OCI-LY7 (cell line): ENCODE results near the gene DCPS. TPM values are rescaled to one million over a fixed set of nuclear protein-coding genes. Genes with fewer than 3 reads are reported as not detected.
A peak's percentile ranks its signal among the peaks of the same experiment; 100 is the strongest.

Source experiments
- BruUV-seq: library from RNA; stranded (reverse); fragments of 400-500 nt; replicated peaks from 2 replicates; lab custom pipeline; 2021; lab: Mats Ljungman, UMichigan
- CTCF ChIA-PET: fragments of 300-600 bp; sonication (Branson Sonifier 250); formaldehyde crosslinking; loops from one replicate; lab custom pipeline; 2022; ENCODE audit warnings: antibody characterized with exemption; ENCODE audit not compliant: unreplicated experiment; lab: Charles Lee
- POLR2A ChIA-PET: fragments of 300-600 bp; sonication (Branson Sonifier 250); formaldehyde crosslinking; loops from one replicate; lab custom pipeline; 2022; ENCODE audit warnings: antibody characterized with exemption; lab: Charles Lee
- DNase-seq: peaks from one replicate; pipeline ENCODE4 v3.0.0-alpha.2; 2015; ENCODE audit warnings: low spot score
- H2AFZ ChIP-seq: fragments of 200-600 bp; sonication (generic), shearing (Covaris generic); 2 replicates; pipeline ENCODE4 v1.6.1; 2014; ENCODE audit warnings: mild to moderate bottlenecking, antibody characterized with exemption, low read length, moderate library complexity
- H3K27ac ChIP-seq: fragments of 200-600 bp; sonication (generic); 2 replicates; pipeline ENCODE4 v1.5.1; 2014; ENCODE audit warnings: mixed run types, low read depth, mild to moderate bottlenecking, moderate library complexity, low read length, inconsistent platforms; ENCODE audit not compliant: poor library complexity, severe bottlenecking
- H3K36me3 ChIP-seq: fragments of 200-600 bp; sonication (generic); 2 replicates; pipeline ENCODE4 v1.6.1; 2014; ENCODE audit warnings: mild to moderate bottlenecking, antibody characterized with exemption, low read length, moderate library complexity, mixed read lengths; ENCODE audit not compliant: insufficient read depth
- H3K4me1 ChIP-seq: fragments of 200-600 bp; sonication (generic); 2 replicates; pipeline ENCODE4 v1.5.1; 2014; ENCODE audit warnings: mild to moderate bottlenecking, low read length; ENCODE audit not compliant: insufficient read depth, poor library complexity, severe bottlenecking
- H3K4me2 ChIP-seq: fragments of 200-600 bp; sonication (generic); 2 replicates; pipeline ENCODE4 v1.6.1; 2014; ENCODE audit warnings: mild to moderate bottlenecking, low read length
- H3K4me3 ChIP-seq: fragments of 200-600 bp; sonication (generic); 2 replicates; pipeline ENCODE4 v1.5.1; 2014; ENCODE audit warnings: mild to moderate bottlenecking, low read depth, low read length; ENCODE audit not compliant: poor library complexity, severe bottlenecking
- H3K79me2 ChIP-seq: fragments of 200-600 bp; sonication (generic); 2 replicates; pipeline ENCODE4 v1.6.1; 2016; ENCODE audit warnings: low read depth, mild to moderate bottlenecking, low read length, moderate library complexity, mixed read lengths; ENCODE audit not compliant: insufficient read depth
- H3K9me2 ChIP-seq: fragments of 200-600 bp; sonication (generic); 2 replicates; pipeline ENCODE4 v1.6.1; 2016; ENCODE audit warnings: mild to moderate bottlenecking, low read length, mixed read lengths; ENCODE audit not compliant: insufficient read depth
- H3K9me3 ChIP-seq: fragments of 200-600 bp; sonication (generic); 2 replicates; pipeline ENCODE4 v1.6.1; 2014; ENCODE audit warnings: mild to moderate bottlenecking, mixed run types, low read length, mixed read lengths
- H4K20me1 ChIP-seq: fragments of 200-600 bp; sonication (generic); 2 replicates; pipeline ENCODE4 v1.6.1; 2014; ENCODE audit warnings: mild to moderate bottlenecking, antibody characterized with exemption, low read length, moderate library complexity, mixed read lengths; ENCODE audit not compliant: insufficient read depth
- EZH2phosphoT487 ChIP-seq: fragments of 200-600 bp; sonication (generic); IDR thresholded peaks from 2 replicates; pipeline ENCODE4 v1.6.1; 2018; ENCODE audit warnings: low read depth, borderline replicate concordance, mild to moderate bottlenecking, mixed run types, antibody characterized with exemption, low read length, moderate library complexity, mixed read lengths
- intact Hi-C: fragments of 100-400 bp; cut with micrococcal nuclease; formaldehyde crosslinking; loops from one replicate; pipeline ENCODE4 v1.10.0; 2022; ENCODE audit not compliant: unreplicated experiment
- total RNA-seq, 2 experiments: library from RNA; depleted of rRNA in 1 of 2; stranded (reverse); fragments of >200 nt in 1 of 2; shearing (Covaris generic) in 1 of 2; gene quantifications; 2 replicates each; pipeline ENCODE4 v1.2.3, GENCODE V29; 2014 to 2022
- TF ChIP-seq, protein P1 (sequence below): fragments of 200-600 bp; sonication (generic); conservative IDR thresholded peaks from 2 replicates; pipeline ENCODE4 v1.5.1; 2014; ENCODE audit warnings: mild to moderate bottlenecking, antibody characterized with exemption, low read length, moderate library complexity, mixed read lengths

Gene DCPS
- total RNA-seq, 2 experiments from 2014 or later: 30.4 to 36.5 TPM

DNA sequence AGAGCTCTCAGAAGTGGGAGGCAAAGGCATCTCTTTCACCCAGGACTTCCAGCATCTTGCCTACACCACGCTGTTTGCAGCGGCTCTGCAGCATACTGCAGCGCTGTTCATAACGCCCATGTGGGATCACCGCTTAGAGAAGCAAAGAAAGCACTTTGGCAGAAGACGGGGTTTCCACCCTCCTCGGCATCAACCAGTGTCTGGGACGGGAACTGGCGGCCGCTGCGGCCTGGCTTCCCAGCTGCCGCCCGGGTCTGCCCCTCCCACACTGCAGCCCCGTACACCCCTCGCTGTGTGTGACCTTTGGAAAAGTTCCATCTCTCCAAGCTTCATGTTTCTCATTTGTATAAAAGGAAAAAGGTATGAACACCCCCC is 21.5 kb upstream of the DCPS start:
- peaks cover 13% of the 10 kb centered on the region; the same call in 1 of the 2 replicates for H3K36me3 ChIP-seq
- peak overlapping the region; percentile 91 for H3K4me2 ChIP-seq
- no peak for TF ChIP-seq EZH2phosphoT487
- TF ChIP-seq, protein P1, sequence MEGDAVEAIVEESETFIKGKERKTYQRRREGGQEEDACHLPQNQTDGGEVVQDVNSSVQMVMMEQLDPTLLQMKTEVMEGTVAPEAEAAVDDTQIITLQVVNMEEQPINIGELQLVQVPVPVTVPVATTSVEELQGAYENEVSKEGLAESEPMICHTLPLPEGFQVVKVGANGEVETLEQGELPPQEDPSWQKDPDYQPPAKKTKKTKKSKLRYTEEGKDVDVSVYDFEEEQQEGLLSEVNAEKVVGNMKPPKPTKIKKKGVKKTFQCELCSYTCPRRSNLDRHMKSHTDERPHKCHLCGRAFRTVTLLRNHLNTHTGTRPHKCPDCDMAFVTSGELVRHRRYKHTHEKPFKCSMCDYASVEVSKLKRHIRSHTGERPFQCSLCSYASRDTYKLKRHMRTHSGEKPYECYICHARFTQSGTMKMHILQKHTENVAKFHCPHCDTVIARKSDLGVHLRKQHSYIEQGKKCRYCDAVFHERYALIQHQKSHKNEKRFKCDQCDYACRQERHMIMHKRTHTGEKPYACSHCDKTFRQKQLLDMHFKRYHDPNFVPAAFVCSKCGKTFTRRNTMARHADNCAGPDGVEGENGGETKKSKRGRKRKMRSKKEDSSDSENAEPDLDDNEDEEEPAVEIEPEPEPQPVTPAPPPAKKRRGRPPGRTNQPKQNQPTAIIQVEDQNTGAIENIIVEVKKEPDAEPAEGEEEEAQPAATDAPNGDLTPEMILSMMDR: no peak
- DNase-seq: peak; percentile 35
- intact Hi-C loops: no loop called here
- BruUV-seq: no TSS peak
- H2AFZ ChIP-seq: peak overlapping the region; percentile 90
- CTCF ChIA-PET: no interaction called here
- no peaks in the 10 kb centered on the region for H3K9me3 ChIP-seq
- H3K79me2 ChIP-seq: no peaks in the 10 kb centered on the region
- H3K27ac ChIP-seq: no peak overlapping the region
- H4K20me1 ChIP-seq: no peaks in the 10 kb centered on the region
- peaks cover 34% of the 10 kb centered on the region for H3K4me1 ChIP-seq
- POLR2A ChIA-PET: interaction anchor here (1.7 kb wide), 1 partner anchor 13 kb away, joined by 7 read pairs; the partner anchor contains the start of genes FOXRED1 and SRPRA
- H3K9me2 ChIP-seq: no peaks in the 10 kb centered on the region
- H3K4me3 ChIP-seq: peak overlapping the region; percentile 72

DNA sequence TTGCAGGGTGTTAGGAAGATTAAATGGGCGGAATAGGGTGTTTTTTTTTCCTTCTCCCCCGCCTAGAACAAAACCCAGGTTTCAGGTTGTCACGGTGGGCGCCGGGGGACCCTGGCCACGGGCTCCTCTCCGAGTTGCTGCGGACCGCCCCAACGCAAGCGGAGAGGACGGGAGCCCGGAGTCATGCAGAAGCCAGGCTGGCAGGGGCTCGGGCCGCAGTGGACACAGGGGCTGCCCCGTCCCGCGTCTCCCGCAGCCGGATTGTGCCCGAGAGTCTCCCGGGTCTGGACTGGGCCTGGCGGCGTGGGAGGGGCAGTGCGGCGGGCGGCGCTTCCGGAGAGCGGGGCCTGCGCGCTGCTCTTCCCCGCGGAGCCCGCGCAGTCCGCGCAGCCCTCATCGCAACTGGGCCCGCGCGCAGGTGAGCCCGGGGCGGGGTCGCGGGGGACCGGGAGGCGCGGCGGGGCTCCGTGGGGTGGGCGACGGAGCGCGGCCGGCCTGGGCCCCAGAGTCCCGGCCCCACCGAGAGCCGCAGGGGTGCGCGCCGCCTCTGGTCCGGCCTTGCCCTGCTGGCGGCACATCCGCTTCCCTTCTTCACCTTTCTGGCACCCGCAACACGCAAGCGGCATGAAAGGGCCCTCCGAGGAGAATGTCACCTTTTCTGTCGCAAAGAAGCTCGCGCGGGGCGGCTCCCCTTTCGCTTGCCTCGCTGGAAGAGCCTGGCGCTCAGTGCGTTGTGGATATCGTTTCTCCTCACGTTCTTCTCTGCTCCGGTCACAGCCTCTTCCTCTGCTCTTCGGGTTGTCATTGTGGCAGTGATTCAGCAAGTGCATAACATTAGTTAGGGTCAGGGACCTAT is 20.9 kb upstream of the DCPS start, which contains the start of gene TIRAP:
Gene TIRAP, plus strand, starts transcription at position 358 of the 856 bp plus-strand sequence. CDS start 7,802 bp downstream, outside the sequence.
- peak; percentile 72 for DNase-seq
- no peaks in the 10 kb centered on the region for H4K20me1 ChIP-seq
- POLR2A ChIA-PET: interaction anchor here (0.7 to 1.7 kb wide), 5 partner anchors 11 to 185 kb away, joined by 3 to 7 read pairs (median 5); partner anchors contain the start of genes FOXRED1 and SRPRA
- peak within 1 kb of the TSS; percentile 47 for H3K27ac ChIP-seq
- peak within 1 kb of the TSS; percentile 72 for H3K4me3 ChIP-seq
- peaks cover 8% of the 10 kb centered on the region; the same call in 1 of the 2 replicates for H3K36me3 ChIP-seq
- H2AFZ ChIP-seq: peak within 1 kb of the TSS; percentile 90
- intact Hi-C loops: loop anchor here (1.0 kb wide), 1 partner anchor 14 kb away; the partner anchor contains the start of gene FOXRED1
- CTCF ChIA-PET: interaction anchor here (0.6 kb wide), 1 partner anchor 307 kb away, joined by 3 read pairs; no protein-coding TSS in a partner anchor
- H3K4me1 ChIP-seq: peaks cover 34% of the 10 kb centered on the region
- H3K79me2 ChIP-seq: no peaks in the 10 kb centered on the region
- no peaks in the 10 kb centered on the region for H3K9me3 ChIP-seq
- BruUV-seq: TSS peak; percentile 48
- TF ChIP-seq EZH2phosphoT487: no peak
- TF ChIP-seq, protein P1: no peak
- H3K4me2 ChIP-seq: peak within 1 kb of the TSS; percentile 91
- no peaks in the 10 kb centered on the region for H3K9me2 ChIP-seq
